NCI-H1694 treated with DMSO at 0.1 percent for 48 hours (cell line): Measurements from ENCODE around the gene ALX3.
"Not testable (repeated sequence)": the region's sequence is repeated elsewhere in the genome, so short reads cannot be mapped to it uniquely, and the experiment has no call there.

ENCODE experiments used
- DNase-seq: peaks from one replicate; lab custom pipeline; 2025; lab: John Stamatoyannopoulos, UW

Gene ALX3

DNA sequence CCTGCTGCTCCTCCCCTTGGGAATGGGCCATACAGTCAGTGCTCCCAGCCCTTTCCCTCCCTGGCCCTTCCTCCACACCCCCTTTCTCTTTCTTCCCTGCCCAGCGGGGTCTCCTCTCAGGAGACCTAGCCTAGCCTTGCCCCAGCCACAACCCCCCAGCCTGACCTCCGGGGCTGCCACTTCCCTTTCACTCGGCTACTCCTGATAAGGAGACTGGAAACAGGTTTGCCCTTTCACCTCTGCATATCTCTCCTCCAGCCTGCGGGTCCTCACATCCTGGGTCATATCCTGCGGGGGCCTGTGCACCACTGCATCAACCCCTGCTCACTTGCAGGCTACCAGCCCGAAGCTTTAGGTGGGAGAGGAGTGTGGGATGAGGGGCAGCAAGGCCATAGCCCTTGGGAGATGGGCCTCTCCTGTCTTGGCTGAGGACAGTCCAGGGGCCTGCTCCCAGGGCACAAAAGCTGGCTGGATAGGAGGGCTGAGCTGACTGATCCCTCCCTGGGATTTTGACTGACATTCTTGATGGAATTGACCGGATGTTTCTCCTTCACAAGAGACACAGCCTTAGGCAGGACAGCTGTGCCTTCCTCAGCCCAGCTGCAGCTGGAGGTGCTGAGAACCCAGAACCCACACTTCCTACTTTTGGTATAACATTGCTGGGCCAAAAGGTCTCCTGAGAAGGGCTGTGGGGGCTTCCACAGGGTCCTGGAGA lies 19.2 kb upstream of the ALX3 start:
- DNase-seq, result no peak

DNA sequence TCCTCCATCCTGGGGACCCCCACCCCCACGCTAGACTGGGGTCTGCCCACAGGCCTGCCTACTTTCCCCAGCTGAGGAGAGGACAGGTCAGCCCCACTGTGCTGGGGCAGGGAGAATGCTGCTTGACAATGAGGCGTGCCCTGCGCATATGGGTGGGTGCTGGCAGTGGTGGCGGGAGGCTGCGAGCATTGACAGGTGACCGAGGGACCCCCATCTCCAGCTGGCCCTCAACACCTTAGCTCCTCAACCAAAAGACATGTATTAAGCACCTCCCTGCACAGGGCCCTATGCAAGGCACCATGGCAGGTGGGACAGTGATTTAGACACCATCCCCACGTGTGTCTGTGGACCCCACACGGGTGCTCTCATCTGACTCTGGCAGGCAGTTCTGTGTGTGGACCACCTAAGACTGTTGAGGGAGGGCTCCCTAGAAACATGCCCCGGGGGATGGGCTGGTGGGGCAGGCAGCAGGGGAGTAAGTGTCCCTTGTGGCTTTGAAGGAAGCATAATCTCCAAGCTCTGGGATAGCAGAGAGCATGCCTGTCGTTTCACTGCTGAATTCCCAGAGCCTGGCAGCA lies 18.4 kb upstream of the ALX3 start:
- no peak for DNase-seq

DNA sequence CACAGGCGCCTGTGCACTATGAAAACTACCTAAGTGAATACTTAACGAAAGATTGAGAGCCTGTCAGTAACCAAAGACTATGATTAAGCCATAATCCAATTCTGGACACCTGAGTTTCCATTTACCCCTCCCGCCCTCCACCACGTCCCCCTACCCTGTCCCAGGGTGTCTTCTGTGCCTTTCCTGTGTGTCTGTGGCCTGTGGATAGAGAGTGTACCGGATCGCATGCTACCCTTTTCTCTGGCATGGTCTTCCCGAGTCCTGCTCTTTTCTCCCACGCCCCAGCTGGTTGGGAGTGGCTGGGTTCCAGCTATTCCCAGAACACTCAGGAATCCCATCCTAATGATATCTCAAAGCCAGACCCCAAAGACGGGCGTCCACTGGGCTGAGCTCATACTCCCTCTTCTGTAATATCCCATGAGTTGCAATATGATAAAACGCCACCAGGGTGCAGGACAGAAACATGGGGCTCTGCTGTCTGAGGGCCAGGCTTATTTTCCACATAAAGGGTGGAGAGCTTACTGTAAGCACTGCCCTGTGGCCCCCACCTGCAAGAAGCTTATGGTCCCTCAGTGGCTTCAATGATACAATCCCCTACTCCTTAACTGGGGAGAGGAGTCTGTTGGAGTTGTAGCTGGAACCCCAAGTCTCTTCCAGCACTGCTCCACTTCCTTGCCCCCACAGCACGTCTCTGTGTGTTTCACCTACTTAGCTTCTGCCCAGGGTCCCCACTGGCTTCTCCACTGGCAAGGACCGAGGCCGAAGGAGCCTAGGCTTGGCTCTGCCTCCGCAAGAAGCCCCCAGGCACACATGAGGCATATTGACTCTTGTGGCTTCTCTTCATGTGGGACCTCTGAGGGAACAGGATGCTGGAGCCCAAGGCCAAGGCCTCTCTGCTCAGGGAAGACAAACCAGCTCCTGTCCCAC lies 17.6 kb upstream of the ALX3 start:
- peak; percentile 53 for DNase-seq

DNA sequence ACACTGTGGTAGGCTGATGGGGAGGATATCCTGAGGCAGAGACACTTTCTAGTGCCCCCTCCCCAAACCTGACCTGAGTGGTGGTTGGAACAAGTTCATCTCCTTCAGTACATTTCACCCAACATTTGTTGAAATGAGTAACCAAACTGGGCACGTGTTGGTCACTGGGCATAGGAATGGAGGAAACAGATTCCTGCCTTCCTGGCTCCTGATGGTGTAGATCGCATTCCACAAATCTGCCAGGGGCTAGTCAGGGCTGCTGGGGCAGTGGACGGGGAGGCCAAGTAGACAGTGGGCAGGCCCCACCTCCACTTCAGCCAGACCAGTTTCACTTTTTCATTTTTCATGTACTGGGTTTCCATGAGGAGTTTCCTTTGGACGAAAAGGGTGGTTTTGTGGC lies 16.5 kb upstream of the ALX3 start:
- no peak for DNase-seq

DNA sequence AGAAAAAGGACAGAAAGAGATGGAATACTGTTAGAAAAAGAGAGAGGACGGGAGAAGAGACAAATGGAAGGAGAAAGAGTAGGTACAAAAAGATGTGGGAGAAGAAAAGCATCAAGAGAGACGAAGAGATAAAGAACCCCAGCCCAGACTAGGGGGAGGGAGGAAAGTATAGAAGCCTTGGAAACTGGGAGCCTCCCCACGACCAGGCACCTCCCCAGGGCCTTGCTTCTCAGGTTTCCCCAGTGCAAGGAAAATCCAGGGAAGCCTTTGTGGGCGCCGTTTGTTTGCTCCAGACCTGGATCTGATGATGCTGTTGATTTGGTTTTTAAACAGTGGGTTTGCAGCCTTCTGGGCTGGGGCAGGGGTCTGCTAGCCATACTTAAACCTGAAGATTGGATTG lies 15.2 kb upstream of the ALX3 start:
- DNase-seq, result no peak

DNA sequence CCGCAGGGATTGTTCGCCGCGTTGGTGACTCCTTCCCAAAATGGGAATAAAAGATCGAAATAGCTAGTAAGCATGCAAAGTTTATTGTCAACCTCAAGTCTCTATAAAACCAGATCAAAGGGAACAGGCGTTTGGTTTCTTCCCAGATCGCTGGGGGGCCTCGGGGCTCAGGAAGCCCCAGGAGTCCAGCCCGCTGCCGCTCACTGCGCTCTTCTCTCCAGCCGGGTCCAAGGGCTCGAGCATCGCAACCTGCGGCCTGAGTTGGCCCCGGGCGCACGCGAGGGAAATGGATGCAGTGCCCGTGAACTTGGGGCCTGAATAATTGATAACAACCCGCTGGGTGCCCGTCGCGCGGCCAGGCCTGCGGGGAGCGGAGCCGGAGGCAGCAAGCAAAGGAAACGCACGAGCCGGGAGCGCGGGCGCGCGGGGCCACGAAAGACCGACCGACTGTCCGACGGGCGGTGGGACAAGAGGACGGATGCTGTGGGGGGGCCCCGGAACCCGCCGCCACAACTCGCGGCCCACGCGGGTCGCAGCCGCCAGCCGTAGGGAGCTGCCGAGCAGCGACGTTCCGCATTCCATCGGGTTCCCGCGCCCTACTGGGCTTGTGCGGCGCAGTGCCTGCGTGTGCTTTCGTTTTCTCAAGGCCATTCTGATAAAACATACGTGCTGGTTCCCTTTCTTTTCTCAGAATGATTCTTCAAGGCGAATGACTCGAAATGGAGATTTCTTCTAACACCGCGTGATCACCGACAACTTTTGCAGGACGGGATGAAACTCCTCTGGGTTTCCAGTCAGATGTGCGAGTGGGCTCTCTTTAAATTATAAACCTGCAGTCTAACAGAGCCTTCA lies 14.0 kb upstream of the ALX3 start:
- no peak for DNase-seq

DNA sequence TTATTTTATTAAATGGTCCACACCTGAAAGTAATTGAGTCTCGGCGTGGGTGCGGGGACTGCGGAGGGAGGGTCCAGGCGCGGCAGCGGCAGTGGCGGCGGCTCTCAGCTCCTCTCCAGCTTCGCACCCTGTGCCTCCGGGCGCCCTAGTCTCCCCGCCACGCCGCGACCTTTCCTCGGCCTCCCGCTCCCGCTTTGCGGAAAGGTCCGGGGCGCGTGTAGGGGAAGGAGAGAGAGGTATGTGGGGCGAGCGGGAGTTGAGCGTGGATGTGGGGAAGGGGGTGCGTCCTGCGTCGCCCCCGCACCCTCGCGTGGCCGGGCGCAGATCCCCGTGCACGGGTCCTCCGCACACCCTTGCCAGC lies 13.4 kb upstream of the ALX3 start:
- no peak for DNase-seq

DNA sequence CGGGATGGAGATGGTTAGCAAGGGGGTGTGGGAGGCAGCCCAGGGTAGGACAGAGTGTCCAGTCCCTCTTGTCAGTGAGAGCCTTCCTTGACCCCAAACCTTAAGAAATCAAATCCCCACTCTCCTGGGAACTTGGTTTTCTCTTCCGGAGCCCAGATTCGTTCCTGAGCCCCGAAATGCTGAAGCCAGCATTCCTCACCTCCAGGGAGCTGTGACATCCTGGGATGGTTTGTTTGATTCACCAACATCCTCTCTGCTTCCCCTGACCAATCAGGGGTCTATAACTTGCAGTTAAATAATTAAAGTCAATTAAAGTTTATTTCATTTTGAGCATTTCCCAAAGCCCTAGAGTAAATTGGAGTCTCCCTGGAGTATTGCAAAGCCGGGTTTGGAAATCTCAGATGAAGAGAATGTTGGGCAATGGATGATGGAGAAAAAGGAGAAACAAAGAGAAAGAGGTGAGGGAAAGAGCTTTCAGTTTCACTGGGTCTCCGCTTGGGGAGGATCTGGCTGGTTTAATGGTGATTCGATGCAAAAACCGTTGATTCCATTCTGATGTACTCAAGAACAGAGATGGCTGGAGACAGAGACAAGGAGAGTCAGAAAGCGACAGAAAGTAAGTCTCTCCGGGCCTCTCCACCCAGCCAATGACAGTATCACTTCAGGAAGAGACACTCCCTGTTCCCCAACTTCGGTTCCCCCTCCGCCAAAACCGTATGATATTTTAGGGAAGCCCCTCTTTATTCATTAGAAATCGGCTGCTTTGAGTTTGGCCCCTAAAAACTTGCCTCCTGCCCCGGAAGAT lies 12.8 kb upstream of the ALX3 start:
- no peak for DNase-seq

DNA sequence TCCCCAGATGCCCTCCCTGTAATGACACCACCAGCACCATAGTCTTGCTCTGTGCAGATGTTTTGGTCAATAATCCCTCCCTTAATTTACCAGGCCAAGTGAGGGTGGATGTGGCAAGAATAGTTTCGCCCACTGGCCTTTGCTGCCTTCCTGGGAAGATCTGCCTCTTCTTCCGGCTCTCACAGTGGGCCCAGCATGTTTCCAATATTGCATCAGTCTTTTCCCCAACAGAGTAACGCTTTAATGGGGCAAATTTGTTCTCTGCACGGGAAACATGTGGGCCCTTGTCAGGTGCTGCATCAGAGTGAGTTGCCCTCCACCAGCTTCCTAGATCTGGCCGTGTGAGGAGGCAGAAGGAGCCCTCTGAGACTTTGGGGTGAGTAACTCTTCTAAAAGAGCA lies 12.0 kb upstream of the ALX3 start:
- no peak for DNase-seq

DNA sequence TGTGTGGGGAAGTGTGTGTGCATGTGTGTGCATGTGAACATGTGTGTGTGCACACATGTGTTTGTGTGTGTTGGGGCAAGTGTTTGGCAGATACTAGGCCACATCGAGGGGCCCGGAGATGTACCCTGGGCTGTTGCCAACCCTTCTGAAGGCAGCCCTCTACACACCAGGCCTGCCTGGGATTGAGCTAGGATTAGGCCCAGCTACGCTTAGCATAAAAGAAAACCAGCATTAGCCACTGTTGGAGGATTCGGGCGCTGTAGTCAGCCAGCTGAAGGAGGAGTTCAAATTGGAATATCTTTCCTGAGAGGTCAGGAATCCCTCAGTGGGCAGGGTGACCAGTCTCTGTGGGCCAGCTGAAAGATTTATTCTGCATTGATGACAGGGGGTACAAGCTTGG lies 10.6 kb upstream of the ALX3 start:
- no peak for DNase-seq

DNA sequence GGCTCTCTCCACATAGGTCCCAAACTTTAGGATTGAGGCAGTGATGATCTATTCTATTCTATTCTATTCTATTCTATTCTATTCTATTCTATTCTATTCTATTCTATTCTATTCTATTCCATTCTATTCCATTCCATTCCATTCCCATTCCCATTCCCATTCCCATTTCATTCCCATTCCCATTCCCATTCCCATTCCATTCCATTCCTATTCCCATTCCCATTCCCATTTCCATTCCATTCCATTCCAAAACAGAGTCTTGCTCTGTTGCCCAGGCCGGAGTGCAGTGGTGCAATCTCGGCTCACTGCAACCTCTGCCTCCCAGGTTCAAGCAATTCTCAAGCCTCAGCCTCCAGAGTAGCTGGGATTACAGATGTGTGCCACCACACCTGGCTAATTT lies 9.5 kb upstream of the ALX3 start:
- DNase-seq, result not testable (repeated sequence)

DNA sequence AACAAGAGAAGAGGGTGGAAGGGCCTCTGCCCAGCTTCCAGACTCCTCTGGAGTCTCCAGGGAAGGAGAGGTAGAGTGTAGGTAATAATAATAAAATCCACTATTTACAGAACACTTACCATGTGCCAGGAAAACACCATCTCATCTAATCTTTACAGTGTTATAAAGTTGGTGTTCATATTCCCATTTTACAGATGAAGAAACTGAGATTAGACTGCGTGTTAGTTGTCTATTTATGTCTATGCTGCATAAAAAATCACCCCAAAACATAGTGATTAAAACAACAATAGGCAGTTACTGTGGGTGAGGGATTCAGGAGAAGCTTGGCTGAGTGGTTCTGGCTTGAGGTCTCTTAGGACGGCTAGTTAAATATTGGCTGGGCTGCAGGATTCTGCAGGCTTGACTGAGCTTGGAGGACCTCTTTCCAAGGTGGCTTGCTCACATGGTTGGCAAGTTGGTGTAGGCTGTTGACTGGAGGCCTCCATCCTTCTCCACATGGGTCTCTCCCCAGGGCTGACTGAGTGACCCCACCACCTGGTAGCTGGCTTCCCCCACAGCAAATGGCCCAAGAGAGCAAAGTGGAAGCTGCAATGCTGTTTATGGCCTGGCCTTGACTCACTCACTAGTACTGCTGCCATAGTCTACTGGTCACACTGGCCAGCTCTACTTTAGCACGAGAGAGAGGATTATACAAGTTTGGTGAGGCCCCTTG lies 6.5 kb upstream of the ALX3 start:
- DNase-seq, result no peak

DNA sequence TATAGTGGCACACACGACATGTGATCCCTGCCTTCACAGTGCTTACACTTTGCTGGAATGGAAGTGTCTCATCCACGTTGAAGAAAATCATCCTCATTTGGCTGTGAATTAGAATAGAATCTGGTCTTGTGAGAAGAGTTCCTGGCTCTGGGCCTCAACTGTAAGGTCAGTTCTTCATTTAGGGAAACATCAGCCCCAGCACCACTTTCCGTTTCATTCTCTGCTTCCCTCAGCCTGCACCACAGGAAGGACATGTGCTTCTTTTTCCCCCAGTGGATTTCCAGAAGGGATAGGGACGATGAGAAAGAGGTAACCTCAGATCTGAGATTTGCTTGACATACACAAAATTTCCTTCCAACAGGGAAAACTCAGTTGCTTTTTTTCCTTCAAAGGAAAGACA lies 3.7 kb upstream of the ALX3 start:
- no peak for DNase-seq

DNA sequence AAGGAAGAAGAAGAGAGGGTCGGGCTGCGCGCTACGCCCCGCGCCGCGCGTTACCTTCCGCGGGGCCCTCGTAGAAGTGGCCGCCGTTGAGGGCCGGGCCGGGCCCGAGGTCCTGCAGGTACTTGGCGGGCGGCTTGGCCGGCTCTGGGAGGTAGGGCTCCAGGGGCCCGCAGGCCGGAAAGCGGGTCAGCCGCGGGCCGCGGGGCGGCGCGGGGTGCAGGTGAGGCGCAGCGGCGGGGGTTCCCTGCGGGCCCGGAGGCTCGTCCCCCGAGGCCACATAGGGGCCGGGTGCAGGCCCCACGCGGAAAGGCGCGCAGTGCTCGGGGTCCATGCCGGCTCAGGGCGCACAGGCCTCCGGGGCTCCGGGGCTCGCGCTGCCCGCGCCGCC lies 196 bp downstream of the ALX3 start:
- DNase-seq, result no peak

DNA sequence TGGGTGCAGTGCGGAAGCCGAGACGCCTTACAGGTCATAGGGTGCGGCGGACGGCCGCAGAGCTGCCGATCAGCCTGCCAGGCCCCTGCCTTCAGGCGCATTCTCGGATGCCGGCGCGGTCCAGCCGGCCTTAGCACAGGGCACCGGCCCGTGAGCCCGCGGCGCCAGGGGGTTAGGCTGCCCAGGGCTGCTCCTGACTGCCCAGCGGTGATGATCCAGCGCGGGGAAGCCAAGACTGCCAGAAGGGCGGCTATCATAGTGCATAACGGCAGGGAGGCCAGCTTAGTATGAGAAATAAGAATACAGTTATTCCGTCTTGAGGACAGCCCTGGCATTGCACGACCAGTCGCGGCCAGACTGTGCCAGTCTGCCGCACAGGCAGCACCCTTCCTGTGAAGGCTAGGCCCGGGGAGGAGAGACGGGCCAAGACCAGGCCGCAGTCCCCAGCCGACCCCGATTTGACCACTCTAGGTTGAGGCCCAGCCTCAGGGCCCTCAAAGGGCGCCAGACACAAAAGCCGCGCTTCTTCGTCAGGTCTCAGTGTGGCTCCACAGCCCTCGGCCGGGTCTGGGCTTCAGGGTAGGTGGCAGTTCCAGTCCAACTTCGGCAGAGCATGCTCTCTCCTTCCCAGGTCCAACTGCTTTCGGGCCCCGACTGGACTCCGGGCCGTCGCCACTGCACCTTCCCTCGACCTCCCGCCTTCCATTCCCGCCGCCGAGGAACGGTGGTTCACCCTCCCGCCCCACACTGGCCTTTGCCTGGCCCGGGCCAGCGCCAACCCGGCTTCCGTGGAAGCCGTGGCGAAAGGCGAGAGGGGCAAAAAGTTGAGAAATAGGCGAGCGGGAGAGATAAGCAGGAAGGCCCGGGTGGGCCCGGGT lies 829 bp downstream of the ALX3 start:
- DNase-seq, result no peak

DNA sequence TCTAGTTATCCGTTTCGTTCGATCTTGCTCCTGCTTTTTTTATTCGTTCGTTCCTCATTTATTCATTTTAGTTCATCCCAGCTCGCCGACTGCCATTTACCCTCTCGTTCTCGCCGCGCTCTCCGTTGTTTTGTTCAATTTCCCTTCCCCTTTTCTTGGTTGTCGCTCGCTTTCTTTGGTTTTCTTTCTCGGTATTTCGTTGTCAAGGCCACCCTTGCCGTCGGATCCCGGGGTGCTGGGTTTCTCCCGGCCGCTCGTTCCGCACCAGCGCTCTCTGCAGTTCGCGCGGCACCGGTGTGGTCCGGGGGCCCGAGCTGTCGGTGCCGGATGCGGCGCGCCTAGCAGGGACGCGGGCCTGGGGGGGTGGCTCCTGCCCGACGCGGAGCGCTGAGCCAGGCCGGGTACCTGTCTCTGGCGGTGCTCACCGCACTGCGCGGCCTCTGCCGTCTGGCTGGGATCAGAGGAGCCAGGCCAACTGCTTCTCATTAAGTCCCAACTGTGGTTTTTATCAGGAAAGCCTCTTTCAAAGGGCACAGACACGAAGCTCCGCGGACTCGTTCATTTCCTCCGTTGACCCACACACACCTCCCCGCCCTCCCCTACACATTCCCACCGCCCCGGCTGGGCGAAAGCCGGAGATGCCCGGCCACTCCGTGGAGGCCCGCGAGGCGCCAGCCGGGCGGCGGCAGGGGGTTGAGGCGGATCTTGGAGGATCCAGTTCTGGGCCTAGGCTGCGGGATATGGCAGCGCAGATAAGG lies 1.6 kb downstream of the ALX3 start:
- no peak for DNase-seq

DNA sequence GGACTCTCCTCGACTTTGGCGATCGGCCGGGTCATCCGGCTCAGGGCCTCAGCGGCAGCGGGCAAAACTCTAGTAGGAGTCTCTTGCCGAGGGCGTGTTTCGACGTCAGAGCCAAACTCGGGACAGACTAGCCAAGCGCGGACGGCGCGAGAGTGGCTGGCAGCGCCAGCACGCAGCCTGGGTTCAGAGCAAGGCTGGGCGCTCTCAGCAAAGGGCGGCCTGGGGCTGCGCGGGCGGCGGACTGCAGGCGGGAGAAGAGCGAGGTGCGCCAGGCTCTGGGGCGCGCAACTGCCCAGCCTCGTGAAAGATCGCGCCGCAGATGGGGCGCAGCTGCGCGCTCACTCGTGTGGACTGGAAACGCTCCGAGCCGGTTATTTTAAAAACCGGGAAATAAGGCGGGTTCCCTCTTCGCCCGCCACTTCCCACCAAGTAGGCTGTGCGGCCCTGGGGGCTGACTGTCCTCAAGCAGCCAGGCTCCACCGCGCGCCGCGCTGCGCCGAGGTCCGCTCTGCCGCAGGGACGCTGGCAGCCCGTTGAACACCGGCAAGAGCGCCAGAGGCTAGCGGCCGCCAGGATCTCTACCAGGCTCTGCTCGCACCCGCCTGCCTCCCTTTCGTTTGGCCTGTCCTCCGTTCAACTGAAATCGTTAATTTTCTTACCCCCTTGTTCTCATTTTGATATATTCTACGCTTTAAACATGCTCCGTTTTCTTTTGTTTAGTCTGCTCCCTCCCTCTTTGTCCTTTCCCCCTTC lies 2.4 kb downstream of the ALX3 start:
- no peak for DNase-seq

DNA sequence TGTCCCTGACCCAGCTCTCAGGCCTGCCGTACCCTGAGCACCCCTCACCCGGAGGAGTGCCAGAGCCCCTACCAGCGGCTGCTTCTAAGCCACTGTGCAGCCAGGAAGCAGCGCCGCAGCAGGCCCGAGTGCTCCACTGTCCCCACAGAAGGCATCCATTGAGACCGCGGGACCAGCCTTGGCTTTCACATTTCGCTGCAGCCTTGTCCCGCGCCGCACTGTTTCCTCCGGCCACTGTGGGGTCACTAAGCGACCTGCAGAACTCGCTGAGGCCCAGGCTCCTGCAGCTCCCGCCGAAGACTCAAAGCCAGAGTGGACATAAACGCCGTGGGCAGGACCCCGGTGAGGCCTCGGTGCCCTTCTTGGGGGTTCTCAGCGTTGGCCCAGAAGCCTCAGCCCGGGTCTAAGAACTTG lies 3.0 kb downstream of the ALX3 start:
- DNase-seq, result no peak
